GM12878 (cell line): ENCODE data around the gene GABPA. TPM values are rescaled to one million over a fixed set of nuclear protein-coding genes. Genes with fewer than 3 reads are reported as not detected.

Experiments
- ASH2L ChIP-seq: fragments of 300-600, 200-600 bp; sonication (generic); IDR thresholded peaks from 2 replicates; pipeline ENCODE4 v1.6.1; 2017; ENCODE audit warnings: low read depth, mild to moderate bottlenecking, borderline replicate concordance
- ATF7 ChIP-seq: fragments of 450-650 bp; IDR thresholded peaks from 2 replicates; pipeline ENCODE4 v1.6.1; 2016; ENCODE audit warnings: low read depth, mild to moderate bottlenecking
- BRCA1 ChIP-seq: IDR thresholded peaks from 2 replicates; pipeline ENCODE4 v1.6.1; 2011; ENCODE audit warnings: low read depth, low read length, improper control_type of control experiment
- CREM ChIP-seq: IDR thresholded peaks from 2 replicates; pipeline ENCODE4 v1.6.1; 2014; ENCODE audit warnings: antibody characterized with exemption, low read depth
- CTCF ChIP-seq, 3 experiments: IDR thresholded peaks in 2 of 3; conservative IDR thresholded peaks in 1 of 3; 2 replicates each; pipeline ENCODE4 v1.5.1; 2011; ENCODE audit warnings: low read depth in 3 of 3, low read length in 3 of 3, mild to moderate bottlenecking in 3 of 3, control low read depth in 2 of 3, moderate library complexity in 2 of 3, inconsistent platforms in 1 of 3, mixed read lengths in 1 of 3; ENCODE audit not compliant: control insufficient read depth in 2 of 3, insufficient read depth in 1 of 3; ENCODE audit errors: extremely low read depth in 1 of 3
- E2F4 ChIP-seq: IDR thresholded peaks from 2 replicates; pipeline ENCODE4 v1.6.1; 2012; ENCODE audit warnings: low read depth, low read length, improper control_type of control experiment
- GABPA ChIP-seq: IDR thresholded peaks from 2 replicates; pipeline ENCODE4 v1.6.1; 2014; ENCODE audit warnings: antibody characterized with exemption, low read depth, mild to moderate bottlenecking, inconsistent platforms
- HDAC2 ChIP-seq: fragments of 200-600 bp; sonication (generic); IDR thresholded peaks from 2 replicates; pipeline ENCODE4 v1.6.1; 2017
- IKZF1 ChIP-seq: fragments of 450-650 bp; conservative IDR thresholded peaks from 2 replicates; pipeline ENCODE4 v1.6.1; 2017; ENCODE audit warnings: antibody characterized with exemption, mild to moderate bottlenecking
- LARP7 ChIP-seq: fragments of 450-650 bp; IDR thresholded peaks from 2 replicates; pipeline ENCODE4 v1.6.1; 2017; ENCODE audit warnings: mild to moderate bottlenecking
- MEF2B ChIP-seq: fragments of 450-650 bp; IDR thresholded peaks from 2 replicates; pipeline ENCODE4 v1.6.1; 2018; ENCODE audit warnings: mild to moderate bottlenecking, moderate library complexity; ENCODE audit not compliant: partially characterized antibody, poor library complexity, severe bottlenecking
- NR2F1 ChIP-seq: fragments of 450-650 bp; conservative IDR thresholded peaks from 2 replicates; pipeline ENCODE4 v1.6.1; 2017; ENCODE audit warnings: mild to moderate bottlenecking
- PAX5 ChIP-seq: IDR thresholded peaks from 2 replicates; pipeline ENCODE4 v1.6.1; 2011; ENCODE audit warnings: low read depth, low read length, borderline replicate concordance
- POLR2AphosphoS2 ChIP-seq: IDR thresholded peaks from 2 replicates; pipeline ENCODE4 v1.6.1; 2011; ENCODE audit warnings: low read depth, mild to moderate bottlenecking, low read length, improper control_type of control experiment, moderate library complexity
- POLR2AphosphoS5 ChIP-seq: IDR thresholded peaks from 2 replicates; pipeline ENCODE4 v1.6.1; 2011; ENCODE audit warnings: mild to moderate bottlenecking, low read length, inconsistent platforms
- POU2F2 ChIP-seq: IDR thresholded peaks from 3 replicates; pipeline ENCODE4 v1.6.1; 2011; ENCODE audit warnings: low read depth, mild to moderate bottlenecking, low read length, borderline replicate concordance
- RBBP5 ChIP-seq: fragments of 200-600 bp; sonication (generic); conservative IDR thresholded peaks from 2 replicates; pipeline ENCODE4 v1.6.1; 2016
- RELB ChIP-seq: fragments of 450-650 bp; IDR thresholded peaks from 2 replicates; pipeline ENCODE4 v1.6.1; 2017; ENCODE audit warnings: low read depth, mild to moderate bottlenecking, moderate library complexity
- SMAD5 ChIP-seq: IDR thresholded peaks from 2 replicates; pipeline ENCODE4 v1.6.1; 2016; ENCODE audit warnings: antibody characterized with exemption, low read depth
- TAF1 ChIP-seq: IDR thresholded peaks from 2 replicates; pipeline ENCODE4 v1.6.1; 2011; ENCODE audit warnings: mild to moderate bottlenecking, low read depth, low read length, borderline replicate concordance
- TARDBP ChIP-seq: IDR thresholded peaks from 2 replicates; pipeline ENCODE4 v1.6.1; 2016; ENCODE audit warnings: borderline replicate concordance
- USF1 ChIP-seq: IDR thresholded peaks from 2 replicates; pipeline ENCODE4 v1.6.1; 2011; ENCODE audit warnings: borderline replicate concordance, low read depth, mild to moderate bottlenecking, moderate library complexity, mixed read lengths, low read length; ENCODE audit not compliant: insufficient read depth; ENCODE audit errors: extremely low read length
- USF2 ChIP-seq: IDR thresholded peaks from 2 replicates; pipeline ENCODE4 v1.6.1; 2011; ENCODE audit warnings: low read depth, low read length, improper control_type of control experiment, borderline replicate concordance
- YY1 ChIP-seq: IDR thresholded peaks from 2 replicates; pipeline ENCODE4 v1.6.1; 2011; ENCODE audit warnings: low read depth, mild to moderate bottlenecking, low read length
- ZNF622 ChIP-seq: fragments of 450-650 bp; IDR thresholded peaks from 2 replicates; pipeline ENCODE4 v1.6.1; 2017; ENCODE audit warnings: mild to moderate bottlenecking, inconsistent platforms
- ZSCAN29 ChIP-seq: fragments of 450-650 bp; IDR thresholded peaks from 2 replicates; pipeline ENCODE4 v1.6.1; 2017; ENCODE audit warnings: mild to moderate bottlenecking, moderate library complexity
- polyA plus RNA-seq, 11 experiments: library from polyadenylated mRNA; depleted of rRNA in 4 of 11; unstranded in 6 of 11; stranded (reverse) in 5 of 11; fragments of >200 nt; fragmentation: Nextera tagmentation in 4 of 11; fragmentation: Illumina TruSeq in 1 of 11; extraction: Ambion mirVana in 4 of 11; extraction: Trizol in 1 of 11; gene quantifications; 1 replicate in 1 of 11; 2 replicates in 10 of 11; pipeline versions ENCODE4 v1.2.1 to v1.2.3, GENCODE V29; 2011 to 2016; ENCODE audit warnings: inconsistent platforms in 2 of 11, missing spikeins in 2 of 11, low read depth in 1 of 11
- total RNA-seq, 4 experiments: library from RNA; depleted of rRNA in 3 of 4; stranded (reverse); fragments of >200 nt in 3 of 4; fragmentation: Illumina TruSeq in 1 of 4; extraction: Trizol in 1 of 4; gene quantifications; 2 replicates each; pipeline versions ENCODE4 v1.2.1 to v1.2.3, GENCODE V29; 2013 to 2021

The GABPA gene
- total and polyA plus RNA-seq, 10 of the 15 experiments (the other 5 are each of a cell fraction or from before 2014, with no cell fraction given) = 7.6 to 25.6 (median 22.9) TPM

- TF ChIP-seq USF1 (no peak), NR2F1 (no peak; the same call in 1 of the 2 replicates), YY1 (peak; percentile 97), LARP7 (peak; percentile 59), RELB (peak; percentile 94), SMAD5 (no peak; the same call in 1 of the 2 replicates), HDAC2 (no peak), TAF1 (peak; percentile 93), RBBP5 (no peak), PAX5 (peak; percentile 66; the same call in 1 of the 2 replicates), USF2 (no peak), POLR2AphosphoS5 (peak; percentile 90), IKZF1 (peak; percentile 98), ATF7 (peak; percentile 68; the same call in 1 of the 2 replicates), POU2F2 (peak; percentile 88), TARDBP (no peak; the same call in none of the 2 replicates), ZSCAN29 (no peak), BRCA1 (no peak), E2F4 (no peak), POLR2AphosphoS2 (0 out of 2 replicates have a peak, but pooled peaks have one; percentile 10), ZNF622 (no peak), MEF2B (no peak), CREM (peak; percentile 88), CTCF (IDR thresholded peaks at IDR 0.05 in 2 of 3, conservative IDR thresholded peaks at IDR 0.05 in 1 of 3; ENCODE audit: control insufficient read depth in 2 of 3, extremely low read depth in 1 of 3, insufficient read depth in 1 of 3, low read depth in 3 of 3, low read length in 3 of 3) (no peak), ASH2L (peak; percentile 71; the same call in 1 of the 2 replicates), GABPA (peak; percentile 99)
Observed at GRCh38 chr21:25734904-25735645, at the start of gene GABPA, which contains the start of gene ATP5PF (continued).
